ENCODE data around the gene UGDH. TPM values are rescaled to one million over a fixed set of nuclear protein-coding genes. Genes with fewer than 3 reads are reported as not detected.

Gene UGDH
- total and polyA plus RNA-seq, 2 of the 13 experiments (the other 11 are each of a cell fraction or from before 2014, with no cell fraction given): 99.0 to 384 TPM

GRCh38 chr4:39458505-39459300 is 68.5 kb downstream of the UGDH start, which contains the start of the genes LIAS and RPL9 (continued):
- TF ChIP-seq ZGPAT (CRISPR knock-in tag; IDR thresholded peaks at IDR 0.05) (peak; percentile 65), ZNF883 (CRISPR knock-in tag; IDR thresholded peaks at IDR 0.05; ENCODE audit: not compliant biosample characterization) (peak; percentile 58), ELF3 (CRISPR knock-in tag; IDR thresholded peaks at IDR 0.05) (peak; percentile 74), NR2F1 (CRISPR knock-in tag; IDR thresholded peaks at IDR 0.05) (0 out of 4 replicates have a peak, but pooled peaks of 1 of the 2 experiments have one; percentile 6), SIX4 (CRISPR knock-in tag; IDR thresholded peaks at IDR 0.05) (peak; percentile 68), ZNF382 (CRISPR knock-in tag; IDR thresholded peaks at IDR 0.05; ENCODE audit: borderline replicate concordance) (no peak), ZNF513 (CRISPR knock-in tag; conservative IDR thresholded peaks at IDR 0.05) (0 out of 2 replicates have a peak, but pooled peaks have one; percentile 25), CERS6 (CRISPR knock-in tag; IDR thresholded peaks at IDR 0.05) (no peak), YEATS2 (CRISPR knock-in tag; IDR thresholded peaks at IDR 0.05; ENCODE audit: borderline replicate concordance) (peak; percentile 100), JDP2 (CRISPR knock-in tag; IDR thresholded peaks at IDR 0.05; ENCODE audit: borderline replicate concordance) (no peak), ZNF83 (CRISPR knock-in tag; IDR thresholded peaks at IDR 0.05; ENCODE audit: borderline replicate concordance) (no peak), ZNF841 (CRISPR knock-in tag; IDR thresholded peaks at IDR 0.05; ENCODE audit: borderline replicate concordance) (no peak), GPBP1L1 (CRISPR knock-in tag; IDR thresholded peaks at IDR 0.05) (no peak), FLYWCH1 (CRISPR knock-in tag; IDR thresholded peaks at IDR 0.05) (no peak), KDM2A (CRISPR knock-in tag; IDR thresholded peaks at IDR 0.05; ENCODE audit: borderline replicate concordance, low read depth) (peak; percentile 77; the same call in 1 of the 2 replicates), EHMT2 (IDR thresholded peaks at IDR 0.05; ENCODE audit: borderline replicate concordance, low read depth, low read length) (no peak), SRSF1 (optimal IDR thresholded peaks at IDR 0.05; ENCODE audit: low read depth, low read length) (no peak), ZBTB46 (CRISPR knock-in tag; IDR thresholded peaks at IDR 0.05; ENCODE audit: borderline replicate concordance) (0 out of 2 replicates have a peak, but pooled peaks have one; percentile 41), ATF1 (CRISPR knock-in tag; IDR thresholded peaks at IDR 0.05) (peak; percentile 100), ZNF362 (CRISPR knock-in tag; IDR thresholded peaks at IDR 0.05; ENCODE audit: borderline replicate concordance) (peak; percentile 60; the same call in 1 of the 2 replicates)
